GM12891 (cell line): ENCODE data around the gene OAS2.

ENCODE experiments used
- DNase-seq: peaks from one replicate; pipeline ENCODE4 v3.0.0; 2011; ENCODE audit warnings: low spot score; ENCODE audit not compliant: insufficient read length
- FAIRE-seq: peaks from 2 replicates; lab custom pipeline; 2011; peaks lifted over from hg19 to GRCh38; lab: Jason Lieb, UNC
- PAX5 ChIP-seq: IDR thresholded peaks from 2 replicates; pipeline ENCODE4 v1.6.1; 2011; ENCODE audit warnings: low read length, moderate library complexity, mild to moderate bottlenecking; ENCODE audit not compliant: insufficient read depth, severe bottlenecking
- POLR2A ChIP-seq: IDR thresholded peaks from 2 replicates; pipeline ENCODE4 v1.6.1; 2011; ENCODE audit warnings: low read depth, low read length, control low read depth
- POLR2AphosphoS5 ChIP-seq: IDR thresholded peaks from 2 replicates; pipeline ENCODE4 v1.6.1; 2011; ENCODE audit warnings: low read depth, low read length, control low read depth
- POU2F2 ChIP-seq: IDR thresholded peaks from 2 replicates; pipeline ENCODE4 v1.6.1; 2011; ENCODE audit warnings: low read depth, mild to moderate bottlenecking, control low read depth, low read length, moderate library complexity
- SPI1 ChIP-seq: IDR thresholded peaks from 2 replicates; pipeline ENCODE4 v1.6.1; 2011; ENCODE audit warnings: low read depth, low read length, control low read depth
- TAF1 ChIP-seq: IDR thresholded peaks from 2 replicates; pipeline ENCODE4 v1.6.1; 2011; ENCODE audit warnings: low read depth, low read length, control low read depth

The OAS2 gene

DNA sequence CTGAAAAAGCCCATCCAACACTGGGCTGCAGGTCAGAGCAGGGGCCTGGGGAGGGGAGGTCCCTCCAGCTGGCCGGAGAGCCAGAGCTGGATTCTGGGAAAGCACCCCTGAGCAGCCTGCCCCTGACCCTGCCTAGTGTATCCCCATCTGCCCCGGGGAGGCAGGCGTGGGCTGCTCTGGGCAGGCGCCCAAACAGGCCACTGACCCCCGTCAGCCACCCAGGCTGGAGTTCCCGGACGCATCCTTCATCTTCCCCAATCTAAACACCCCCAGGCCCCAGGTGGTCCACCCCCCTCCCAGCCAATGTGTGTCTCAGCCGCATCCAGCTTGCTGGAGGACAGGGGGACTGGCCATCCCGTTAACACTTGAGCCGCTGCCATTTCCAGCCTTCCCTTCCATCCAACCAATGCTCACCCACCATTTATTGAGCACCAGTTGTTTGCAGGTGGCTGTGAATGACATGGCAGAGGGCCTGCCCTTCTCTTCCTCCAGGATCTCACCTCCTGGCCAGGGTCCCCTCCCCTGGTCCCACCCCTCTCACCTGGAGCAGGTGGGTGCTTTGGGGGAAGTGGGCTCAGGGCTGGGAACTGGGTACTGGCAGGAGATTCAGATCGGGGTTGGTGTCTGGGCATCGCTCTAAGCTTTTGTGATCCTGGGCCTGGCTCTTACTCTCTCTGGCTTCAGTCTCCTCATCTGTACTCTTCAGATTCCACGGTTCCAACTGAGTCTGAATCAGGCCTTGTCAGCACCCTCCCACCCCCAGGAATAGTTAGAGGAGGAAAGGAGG lies 77.5 kb downstream of the OAS2 start:
- FAIRE-seq (peak; percentile 5), DNase-seq (no peak)
- TF ChIP-seq POU2F2: no peak
- TF ChIP-seq POLR2A: no peak
- no peak for TF ChIP-seq PAX5
- no peak for TF ChIP-seq POLR2AphosphoS5
- no peak for TF ChIP-seq TAF1
- no peak for TF ChIP-seq SPI1

DNA sequence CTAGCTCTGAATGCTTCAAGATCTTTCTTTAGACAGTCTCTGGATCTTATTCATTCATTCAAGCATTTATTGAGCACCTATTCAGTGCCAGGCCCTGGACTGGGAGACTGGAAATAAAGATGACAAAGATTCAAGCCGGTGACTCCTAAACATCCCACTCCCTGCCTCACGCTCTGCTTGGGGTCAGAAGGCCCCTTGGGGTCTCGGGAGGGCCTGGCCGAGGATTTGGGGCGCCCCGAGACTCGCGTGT lies 78.0 kb downstream of the OAS2 start:
- DNase-seq (no peak), FAIRE-seq (peak; percentile 76)
- TF ChIP-seq PAX5: no peak
- TF ChIP-seq TAF1: no peak
- TF ChIP-seq POLR2AphosphoS5: no peak
- TF ChIP-seq POLR2A: no peak
- TF ChIP-seq SPI1: no peak
- no peak for TF ChIP-seq POU2F2

DNA sequence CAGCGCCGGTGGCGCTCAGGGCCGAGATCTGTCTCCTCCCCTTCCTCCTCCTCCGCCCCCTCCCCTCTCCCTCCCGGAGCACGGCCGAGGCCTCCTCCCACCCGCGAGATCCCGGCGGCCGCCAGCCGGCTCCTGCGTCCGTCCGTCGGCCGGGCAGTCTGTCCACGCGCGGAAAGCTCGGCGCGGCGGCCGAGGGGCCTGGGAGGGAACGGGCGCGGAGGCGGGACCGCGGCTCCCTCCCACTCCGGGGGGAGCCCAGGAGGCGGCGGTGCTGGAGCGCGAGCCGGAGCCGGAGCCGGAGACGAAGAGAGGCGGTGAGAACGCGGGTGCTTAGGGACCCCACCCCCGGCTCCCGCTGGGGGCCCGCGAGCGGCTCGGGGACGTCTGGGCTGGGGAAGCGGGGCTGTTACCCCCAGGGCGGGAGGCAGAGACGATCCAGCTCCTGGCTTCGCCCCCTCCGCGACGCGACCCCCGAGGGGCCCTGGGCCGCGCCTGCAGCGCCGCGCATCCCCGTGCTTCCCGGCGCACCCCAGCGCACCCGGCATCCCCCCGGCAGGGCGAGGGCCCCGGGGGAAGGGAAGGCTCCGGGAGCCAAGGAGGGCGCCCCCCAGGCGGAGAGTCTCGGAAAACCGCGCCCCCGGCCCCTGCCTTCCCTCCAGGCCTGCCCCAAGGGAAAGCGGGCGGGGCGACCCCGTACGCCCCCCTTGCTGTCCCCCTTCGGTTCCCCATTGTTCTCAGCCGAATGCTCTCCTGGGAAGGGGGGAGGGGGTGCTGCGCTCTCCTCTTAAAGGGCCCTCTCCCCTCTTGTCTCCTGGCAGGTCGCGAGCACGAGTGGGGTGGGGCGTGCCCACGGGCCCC lies 78.5 kb downstream of the OAS2 start, which contains the start of gene DTX1:
TSS of gene DTX1 (plus strand) at position 100 of the 858 bp plus-strand sequence. CDS start 1,463 bp downstream, outside the sequence.
- no peak for FAIRE-seq
- TF ChIP-seq TAF1 (no peak), POLR2A (no peak), POLR2AphosphoS5 (no peak), POU2F2 (no peak)

DNA sequence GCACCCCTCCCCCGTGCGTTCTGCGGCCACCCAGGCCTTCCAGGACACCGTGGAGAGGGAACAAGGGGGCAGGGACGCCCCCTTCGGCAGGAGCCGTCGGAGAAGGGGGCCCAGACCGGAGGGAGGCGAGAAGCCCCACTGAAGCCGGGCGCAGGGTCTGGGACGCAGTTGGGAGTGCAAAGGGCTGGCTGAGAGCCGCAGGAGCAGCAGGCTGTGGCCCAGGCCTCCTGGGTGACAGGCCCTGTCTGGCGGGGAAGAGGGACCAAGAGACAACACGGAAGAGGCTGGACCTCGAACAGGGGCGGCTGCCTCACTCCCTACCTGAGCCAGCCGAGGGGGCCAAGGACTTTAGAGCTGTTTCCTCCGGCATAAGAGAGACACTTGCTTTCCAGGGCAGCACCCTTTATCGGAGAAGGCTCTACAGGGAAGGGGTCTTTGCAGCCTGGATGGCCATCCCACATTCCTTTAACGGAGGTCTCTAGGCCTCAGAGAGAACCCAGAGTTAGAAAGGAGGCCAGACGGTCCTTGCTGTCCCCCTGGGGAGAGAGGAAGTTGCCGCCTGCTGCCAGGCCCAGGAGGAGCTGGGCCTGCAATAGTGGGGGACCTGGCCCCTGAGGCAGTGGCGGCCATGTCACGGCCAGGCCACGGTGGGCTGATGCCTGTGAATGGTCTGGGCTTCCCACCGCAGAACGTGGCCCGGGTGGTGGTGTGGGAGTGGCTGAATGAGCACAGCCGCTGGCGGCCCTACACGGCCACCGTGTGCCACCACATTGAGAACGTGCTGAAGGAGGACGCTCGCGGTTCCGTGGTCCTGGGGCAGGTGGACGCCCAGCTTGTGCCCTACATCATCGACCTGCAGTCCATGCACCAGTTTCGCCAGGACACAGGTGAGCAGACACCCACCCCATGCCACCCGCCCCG lies 79.5 kb downstream of the OAS2 start:
- FAIRE-seq (no peak), DNase-seq (no peak)
- TF ChIP-seq TAF1 (no peak), POU2F2 (no peak), POLR2AphosphoS5 (no peak), SPI1 (0 out of 2 replicates have a peak, but pooled peaks have one; percentile 1), PAX5 (no peak), POLR2A (no peak)

More for the DNA sequence above, 78.5 kb downstream of the OAS2 start, which contains the start of gene DTX1:
- DNase-seq: no peak

DNA sequence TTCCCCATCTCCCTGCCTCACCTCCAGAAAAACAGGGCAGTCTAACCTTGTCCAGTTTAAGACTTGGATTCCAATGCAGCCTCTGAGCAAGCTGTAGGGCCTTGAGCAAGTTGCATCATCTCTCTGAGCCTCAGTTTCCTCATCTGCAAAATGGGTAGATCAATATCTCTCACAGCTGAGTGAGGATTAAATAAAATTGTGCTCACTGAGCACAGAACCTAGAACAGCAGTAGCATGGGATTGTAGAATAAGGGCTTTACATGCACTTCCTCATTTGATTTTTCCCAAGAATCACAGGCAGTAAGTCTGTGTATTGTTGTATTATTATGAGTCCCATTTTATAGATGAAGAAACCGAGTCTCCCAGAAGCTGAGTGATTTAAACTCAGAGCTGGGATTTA lies 80.2 kb downstream of the OAS2 start:
- no peak for DNase-seq
- no peak for FAIRE-seq
- TF ChIP-seq SPI1 (peak; percentile 76), POLR2AphosphoS5 (no peak)

DNA sequence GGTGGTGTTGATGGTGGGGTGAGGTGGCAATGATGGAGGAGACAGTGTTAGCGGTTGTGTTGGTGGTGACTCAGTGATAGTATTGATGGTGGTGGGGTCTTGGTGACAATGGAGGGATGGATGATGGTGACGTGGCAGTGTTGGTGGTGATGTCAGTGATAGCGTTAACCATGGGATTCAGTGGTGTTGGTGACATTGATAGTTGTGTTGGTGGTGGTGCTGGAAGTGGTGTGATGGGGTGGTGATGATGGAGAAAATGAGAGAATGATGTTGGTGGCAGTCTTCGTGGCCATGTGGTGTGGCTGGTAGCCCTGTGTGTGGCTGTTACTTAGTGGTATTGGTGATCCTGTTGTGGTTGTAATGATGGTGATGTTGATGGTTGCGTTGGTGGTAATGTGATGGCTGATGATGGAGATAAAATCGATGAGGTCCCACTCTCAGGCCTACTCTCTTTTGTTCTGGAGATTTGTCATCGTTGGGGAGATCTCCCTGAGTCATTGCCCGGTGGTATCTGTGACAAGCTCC lies 80.8 kb downstream of the OAS2 start:
- DNase-seq (no peak), FAIRE-seq (peak; percentile 74)
- no peak for TF ChIP-seq POLR2A

DNA sequence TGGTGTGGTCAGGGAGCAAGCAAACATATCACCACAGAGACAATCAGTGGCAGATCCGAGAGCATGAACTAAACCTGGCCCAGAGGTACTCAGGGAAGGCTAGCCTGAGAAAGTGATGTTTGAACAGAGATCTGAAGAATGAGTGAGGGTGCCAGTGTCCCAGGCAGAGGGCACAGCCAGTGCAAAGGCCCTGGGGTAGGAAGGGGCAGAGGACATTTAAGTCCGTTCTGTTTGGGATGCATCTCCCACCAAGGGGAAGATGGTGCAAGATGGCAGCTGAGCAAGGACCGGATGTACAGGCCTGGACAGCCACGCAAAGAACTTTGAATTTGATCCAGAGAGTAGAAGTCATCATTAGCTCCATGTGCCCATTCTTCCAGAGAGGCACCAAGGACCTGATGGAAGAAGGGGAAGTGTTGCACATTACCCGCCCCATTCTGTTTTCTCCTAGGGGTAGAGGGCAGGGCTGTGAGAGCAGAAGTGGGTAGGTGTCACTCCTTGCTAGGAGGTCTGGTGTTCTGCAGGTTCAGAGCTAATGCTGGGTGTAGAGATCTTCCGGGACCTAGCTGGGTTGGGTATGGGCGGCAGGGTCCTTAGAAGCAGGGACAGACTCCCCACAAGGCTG lies 82.1 kb downstream of the OAS2 start:
- DNase-seq (no peak), FAIRE-seq (peak; percentile 64)
- TF ChIP-seq POLR2AphosphoS5 (no peak), SPI1 (0 out of 2 replicates have a peak, but pooled peaks have one; percentile 25)

DNA sequence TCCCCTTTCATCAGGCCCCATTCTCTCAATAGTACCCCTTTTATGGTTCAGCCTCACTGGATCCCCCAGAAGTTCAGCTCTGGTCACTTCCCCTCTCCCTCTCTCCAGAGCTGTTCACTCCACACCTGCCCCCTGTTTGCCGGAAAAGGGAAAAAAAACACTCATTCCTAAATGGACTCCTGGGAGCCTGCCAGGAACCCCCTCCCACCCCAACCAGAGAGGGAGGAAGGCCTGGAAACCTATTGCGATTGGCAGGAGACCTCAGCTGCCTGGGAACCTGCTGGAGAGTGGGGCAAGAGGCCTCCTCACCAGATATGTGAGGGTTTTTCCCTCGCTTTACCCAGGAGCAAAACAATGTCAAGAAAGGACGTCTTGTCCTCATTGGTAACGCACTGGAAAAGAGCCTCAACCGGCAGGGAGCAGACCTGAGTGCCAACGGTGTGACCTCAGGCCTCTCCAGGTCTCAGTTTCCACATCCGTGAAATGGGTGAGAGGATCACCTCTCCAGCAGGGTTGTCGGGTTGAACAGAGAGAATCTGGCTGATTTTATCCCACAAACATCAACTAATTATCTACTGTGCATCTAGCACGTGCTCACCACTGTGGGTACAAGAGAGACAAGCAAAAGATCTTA lies 82.9 kb downstream of the OAS2 start:
- TF ChIP-seq POLR2AphosphoS5 (no peak), PAX5 (no peak), SPI1 (0 out of 2 replicates have a peak, but pooled peaks have one; percentile 3), POU2F2 (no peak), TAF1 (no peak), POLR2A (no peak)
- DNase-seq (no peak), FAIRE-seq (peak; percentile 43)
